Measurements from ENCODE around the gene PLEKHF1.

- TF ChIP-seq CTCF (IDR thresholded peaks at IDR 0.05 in 4 of 5, conservative IDR thresholded peaks at IDR 0.05 in 1 of 5): no peak
- no peak for TF ChIP-seq POLR2A (IDR thresholded peaks at IDR 0.05)
Observed at GRCh38 chr19:29672319-29672932, 7.2 kb downstream of the PLEKHF1 start.

Measured in gastrocnemius medialis (tissue), 4 donors.